ENCODE data around the gene RNU6-9. TPM values are rescaled to one million over a fixed set of nuclear protein-coding genes. Genes with fewer than 3 reads are reported as not detected.

Gene RNU6-9
- not detected in 2 replicates for total RNA-seq

DNA sequence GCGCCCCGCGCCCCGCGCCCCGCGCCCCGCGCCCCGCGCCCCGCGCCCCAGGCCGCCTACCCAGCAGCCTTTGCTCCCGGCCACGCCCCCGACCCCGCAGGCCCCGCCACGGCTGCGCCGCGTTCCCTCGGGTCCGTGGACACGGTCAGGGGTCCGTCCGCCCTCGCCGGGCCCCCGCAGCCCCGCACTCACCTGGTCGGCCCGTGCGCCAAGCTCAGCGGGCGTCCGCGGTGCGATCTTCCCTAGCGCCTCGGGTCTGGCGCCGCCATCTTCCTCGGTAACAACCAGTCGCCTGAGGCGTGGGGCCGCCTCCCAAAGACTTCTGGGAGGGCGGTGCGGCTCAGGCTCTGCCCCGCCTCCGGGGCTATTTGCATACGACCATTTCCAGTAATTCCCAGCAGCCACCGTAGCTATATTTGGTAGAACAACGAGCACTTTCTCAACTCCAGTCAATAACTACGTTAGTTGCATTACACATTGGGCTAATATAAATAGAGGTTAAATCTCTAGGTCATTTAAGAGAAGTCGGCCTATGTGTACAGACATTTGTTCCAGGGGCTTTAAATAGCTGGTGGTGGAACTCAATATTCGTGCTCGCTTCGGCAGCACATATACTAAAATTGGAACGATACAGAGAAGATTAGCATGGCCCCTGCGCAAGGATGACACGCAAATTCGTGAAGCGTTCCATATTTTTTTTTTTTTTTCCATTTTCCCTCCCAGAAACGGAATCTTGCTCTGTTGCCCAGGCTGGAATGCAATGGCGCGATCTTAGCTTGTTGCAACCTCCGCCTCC, at the start of gene RNU6-9, which contains the start of gene MED16:
RNU6-9 (plus strand) TSS at position 591 of the 796 bp plus-strand sequence.
MED16 (minus strand) TSS at position 294 of the 796 bp plus-strand sequence. CDS start 2,056 bp downstream, outside the sequence.

DNA sequence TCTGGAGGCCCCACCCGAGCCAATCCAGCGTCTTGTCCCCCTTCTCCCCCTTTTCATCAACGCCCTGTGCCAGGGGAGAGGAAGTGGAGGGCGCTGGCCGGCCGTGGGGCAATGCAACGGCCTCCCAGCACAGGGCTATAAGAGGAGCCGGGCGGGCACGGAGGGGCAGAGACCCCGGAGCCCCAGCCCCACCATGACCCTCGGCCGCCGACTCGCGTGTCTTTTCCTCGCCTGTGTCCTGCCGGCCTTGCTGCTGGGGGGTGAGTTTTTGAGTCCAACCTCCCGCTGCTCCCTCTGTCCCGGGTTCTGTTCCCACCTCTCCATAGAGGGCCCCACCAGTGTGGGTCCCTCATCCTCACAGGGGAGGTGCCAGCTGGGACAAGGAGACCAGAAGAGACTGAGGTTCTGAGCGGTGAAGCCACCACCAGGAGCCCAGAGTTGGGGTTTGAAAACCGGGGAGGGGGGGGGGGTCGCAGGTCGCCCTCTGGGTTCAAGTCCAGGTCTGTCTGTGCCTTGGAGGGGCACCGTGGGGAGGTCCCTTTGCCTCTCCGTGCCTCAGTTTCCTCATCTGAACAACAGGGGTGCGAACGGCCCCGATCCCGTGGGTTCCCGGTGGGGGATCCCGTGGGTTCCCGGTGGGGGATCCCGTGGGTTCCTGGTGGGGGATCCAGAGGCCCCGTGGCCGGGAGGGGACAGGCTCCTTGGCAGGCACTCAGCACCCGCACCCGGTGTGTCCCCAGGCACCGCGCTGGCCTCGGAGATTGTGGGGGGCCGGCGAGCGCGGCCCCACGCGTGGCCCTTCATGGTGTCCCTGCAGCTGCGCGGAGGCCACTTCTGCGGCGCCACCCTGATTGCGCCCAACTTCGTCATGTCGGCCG, 40.9 kb upstream of the RNU6-9 start, which contains the start of gene ELANE:
ELANE (plus strand) TSS at position 168 of the 878 bp plus-strand sequence; CDS start at position 194, 26 bp downstream.

DNA sequence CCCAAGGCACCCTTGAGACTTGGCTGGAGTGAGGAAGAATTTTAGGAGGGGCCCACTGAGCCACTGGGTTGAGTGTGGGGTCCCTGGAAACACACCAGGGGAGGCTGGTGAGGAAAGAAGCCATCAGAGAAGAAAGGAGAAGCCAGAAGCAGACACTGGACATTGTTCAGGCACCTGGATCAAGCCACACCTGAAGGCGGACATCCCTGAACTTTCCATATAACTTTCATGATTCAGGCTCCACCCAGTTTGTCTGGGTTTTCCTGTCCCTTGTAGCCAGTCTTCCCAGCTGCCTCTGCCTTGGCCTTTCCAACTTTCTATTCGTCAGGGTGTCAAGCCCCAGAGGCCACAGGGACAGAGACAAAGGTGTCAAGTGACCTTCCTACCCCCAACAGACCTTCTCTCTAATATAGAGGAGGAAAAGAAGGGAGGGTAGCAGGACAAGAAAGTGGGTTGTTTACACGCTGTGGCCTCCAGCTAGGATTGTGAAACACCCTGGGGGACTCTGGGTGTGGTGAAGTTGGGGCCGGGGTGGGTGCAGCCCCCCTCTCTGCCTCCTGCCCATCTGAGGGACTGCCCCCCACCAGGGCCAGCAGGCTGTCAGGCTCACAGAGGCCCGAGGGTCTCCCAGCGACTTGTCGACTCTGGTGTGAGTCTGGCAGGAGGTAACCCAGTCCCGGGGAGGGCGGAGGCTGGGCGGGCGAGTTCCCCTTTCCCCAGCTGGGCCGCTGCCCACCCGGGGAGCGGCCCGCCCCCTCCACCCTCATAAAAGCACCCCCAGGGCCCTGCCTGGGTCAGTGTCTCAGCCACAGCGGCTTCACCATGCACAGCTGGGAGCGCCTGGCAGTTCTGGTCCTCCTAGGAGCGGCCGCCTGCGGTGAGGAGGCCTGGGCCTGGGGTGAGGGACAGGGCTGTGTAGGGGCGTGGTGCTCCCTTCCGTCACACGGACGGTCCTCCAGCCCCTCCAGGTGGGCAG, 34.1 kb upstream of the RNU6-9 start, which contains the start of gene CFD:
CFD (plus strand) TSS at position 797 of the 976 bp plus-strand sequence; CDS start at position 823, 26 bp downstream.

DNA sequence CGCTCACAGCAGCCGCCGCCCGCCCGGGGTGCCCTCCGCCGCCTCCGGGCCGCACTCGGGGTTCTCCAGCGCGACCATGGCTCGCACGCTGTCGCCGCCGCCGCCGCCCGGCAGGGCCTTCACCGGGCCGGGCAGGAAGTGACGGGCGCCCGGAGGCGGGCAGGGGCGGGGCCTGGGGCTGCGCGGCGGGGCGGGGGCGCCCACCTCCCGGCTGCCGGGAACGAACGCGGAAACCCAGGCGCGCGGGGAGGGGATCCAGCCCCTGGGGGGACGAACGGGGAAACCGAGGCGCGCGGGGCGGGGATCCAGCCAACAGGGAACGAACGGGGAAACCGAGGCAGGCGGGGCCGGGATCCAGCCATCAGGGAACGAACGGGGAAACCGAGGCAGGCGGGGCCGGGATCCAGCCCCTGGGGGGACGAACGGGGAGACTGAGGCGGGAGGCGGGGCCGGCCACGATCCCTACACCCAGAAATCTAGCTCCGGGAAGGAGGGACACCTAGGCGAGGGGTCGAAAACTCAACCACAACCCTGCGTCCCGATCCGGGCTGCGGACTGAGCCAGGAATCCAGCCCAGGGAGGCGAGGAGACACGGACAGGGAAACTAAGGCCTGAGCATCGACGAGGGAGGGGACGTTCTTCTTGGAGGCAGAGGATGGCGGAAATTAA, 19.9 kb downstream of the RNU6-9 start, which contains the start of gene R3HDM4:
R3HDM4 (minus strand) TSS at position 140 of the 669 bp plus-strand sequence; CDS start at position 78, 62 bp downstream.

DNA sequence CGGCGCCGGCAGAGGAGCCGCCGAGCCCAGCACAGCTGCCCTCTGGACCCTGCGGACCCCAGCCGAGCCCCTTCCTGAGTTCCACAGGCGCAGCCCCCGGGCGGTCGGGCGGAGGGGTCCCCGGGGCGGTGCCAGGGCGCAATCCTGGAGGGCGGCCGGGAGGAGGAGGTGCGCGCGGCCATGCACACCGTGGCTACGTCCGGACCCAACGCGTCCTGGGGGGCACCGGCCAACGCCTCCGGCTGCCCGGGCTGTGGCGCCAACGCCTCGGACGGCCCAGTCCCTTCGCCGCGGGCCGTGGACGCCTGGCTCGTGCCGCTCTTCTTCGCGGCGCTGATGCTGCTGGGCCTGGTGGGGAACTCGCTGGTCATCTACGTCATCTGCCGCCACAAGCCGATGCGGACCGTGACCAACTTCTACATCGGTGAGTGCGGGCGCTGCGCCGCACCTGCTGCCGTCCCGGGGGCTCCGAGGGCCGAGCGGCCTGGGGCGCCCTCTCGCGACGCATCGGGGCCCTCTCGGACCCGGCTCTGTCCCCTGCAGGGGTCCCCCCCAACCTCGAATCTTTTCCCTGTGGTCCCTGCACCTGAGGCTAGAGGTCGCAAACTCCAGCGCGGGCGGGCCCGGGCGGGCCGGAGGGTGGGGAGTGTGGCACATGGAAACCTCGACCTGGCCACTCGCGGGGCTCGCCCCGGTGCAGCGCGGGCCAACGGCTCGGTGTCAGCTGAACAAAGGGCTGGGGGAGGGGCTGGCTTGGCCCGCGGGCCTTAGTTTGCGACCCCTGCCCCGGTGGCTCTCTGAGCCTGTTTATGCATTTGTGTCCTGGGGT, 24.3 kb downstream of the RNU6-9 start, which contains the start of gene KISS1R:
KISS1R (plus strand) TSS at position 11 of the 829 bp plus-strand sequence; CDS start at position 181, 170 bp downstream.

GRCh38 chr19:925526-926322, 32.4 kb downstream of the RNU6-9 start, which contains the start of gene ARID3A:
Gene ARID3A, plus strand, starts transcription at chr19:926035. Its CDS starts 3,494 bp downstream, at chr19:929529.

Other genes starting within 250 kb of the RNU6-9 start
- 82.0 and 136 TPM in 2 replicates for gene RNF126, start 230.3 kb upstream of the RNU6-9 start, total RNA-seq
- 507 and 589 TPM in 2 replicates for gene FSTL3, start 217.1 kb upstream of the RNU6-9 start, total RNA-seq
- gene PRSS57, start 198.0 kb upstream of the RNU6-9 start, total RNA-seq, result not detected in 2 replicates
- gene PALM, start 184.5 kb upstream of the RNU6-9 start, total RNA-seq, result 6.0 and 75.6 TPM in 2 replicates
- 7.0 and 20.2 TPM in 2 replicates for gene MISP, start 142.4 kb upstream of the RNU6-9 start, total RNA-seq
- gene PTBP1, start 96.0 kb upstream of the RNU6-9 start, total RNA-seq, result 230 and 407 TPM in 2 replicates
- gene PLPPR3, start 71.5 kb upstream of the RNU6-9 start, total RNA-seq, result 1.5 and 4.7 TPM in 2 replicates
- not detected in 2 replicates for gene AZU1, start 65.6 kb upstream of the RNU6-9 start, total RNA-seq
- gene PRTN3, start 52.5 kb upstream of the RNU6-9 start, total RNA-seq, result not detected in 2 replicates
- 0.63 TPM in 1 of 2 replicates, not detected in the other for gene ELANE, start 41.2 kb upstream of the RNU6-9 start, total RNA-seq
- gene CFD, start 33.8 kb upstream of the RNU6-9 start, total RNA-seq, result 0.81 and 7.0 TPM in 2 replicates
- 63.2 and 66.3 TPM in 2 replicates for gene MED16, start 297 bp upstream of the RNU6-9 start, total RNA-seq
- gene R3HDM4, start 19.7 kb downstream of the RNU6-9 start, total RNA-seq, result 45.5 and 61.0 TPM in 2 replicates
- gene KISS1R, start 23.8 kb downstream of the RNU6-9 start, total RNA-seq, result 0.13 TPM in 1 of 2 replicates, not detected in the other
- 22.1 and 24.1 TPM in 2 replicates for gene ARID3A, start 32.6 kb downstream of the RNU6-9 start, total RNA-seq
- 91.8 and 108 TPM in 2 replicates for gene WDR18, start 90.9 kb downstream of the RNU6-9 start, total RNA-seq
- 0.49 and 2.5 TPM in 2 replicates for gene GRIN3B, start 106.9 kb downstream of the RNU6-9 start, total RNA-seq
- gene TMEM259, start 127.6 kb downstream of the RNU6-9 start, total RNA-seq, result 165 and 187 TPM in 2 replicates
- gene RNU6-2, start 128.0 kb downstream of the RNU6-9 start, total RNA-seq, result not detected in 2 replicates
- 407 and 539 TPM in 2 replicates for gene CNN2, start 133.1 kb downstream of the RNU6-9 start, total RNA-seq
- gene ABCA7, start 146.6 kb downstream of the RNU6-9 start, total RNA-seq, result 25.1 and 37.0 TPM in 2 replicates
- gene ARHGAP45, start 173.7 kb downstream of the RNU6-9 start, total RNA-seq, result 3.1 and 4.8 TPM in 2 replicates
- gene POLR2E, start 201.9 kb downstream of the RNU6-9 start, total RNA-seq, result 264 and 284 TPM in 2 replicates
- 420 and 659 TPM in 2 replicates for gene GPX4, start 210.5 kb downstream of the RNU6-9 start, total RNA-seq